Brain pericyte (primary cell): ENCODE measurements around the gene FAM117B.
"Not testable (repeated sequence)": the region's sequence is repeated elsewhere in the genome, so short reads cannot be mapped to it uniquely, and the experiment has no call there.

Source experiments
- DNase-seq: peaks from one replicate; pipeline ENCODE4 v3.0.0-alpha.2; 2012; ENCODE audit warnings: low read depth, low spot score

FAM117B gene

DNA sequence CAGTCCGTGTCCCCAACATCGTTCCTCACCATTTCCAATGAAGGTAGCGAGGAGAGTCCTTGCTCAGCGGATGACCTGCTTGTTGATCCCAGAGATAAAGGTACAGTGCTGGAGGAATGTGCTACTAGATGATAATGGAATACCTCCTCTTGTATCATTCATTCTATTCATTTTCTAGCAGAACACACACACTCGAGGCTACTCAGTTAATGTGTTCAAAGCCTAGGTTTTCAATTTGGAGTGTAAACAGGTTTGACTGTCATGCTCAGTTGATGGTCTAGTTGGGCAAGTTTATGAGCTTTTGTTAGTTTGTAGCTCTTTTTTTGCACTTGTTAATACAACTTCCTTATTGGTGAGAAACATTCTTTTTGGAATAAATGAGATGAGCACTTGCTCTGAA is 122.6 kb downstream of the FAM117B start:
- no peak for DNase-seq

DNA sequence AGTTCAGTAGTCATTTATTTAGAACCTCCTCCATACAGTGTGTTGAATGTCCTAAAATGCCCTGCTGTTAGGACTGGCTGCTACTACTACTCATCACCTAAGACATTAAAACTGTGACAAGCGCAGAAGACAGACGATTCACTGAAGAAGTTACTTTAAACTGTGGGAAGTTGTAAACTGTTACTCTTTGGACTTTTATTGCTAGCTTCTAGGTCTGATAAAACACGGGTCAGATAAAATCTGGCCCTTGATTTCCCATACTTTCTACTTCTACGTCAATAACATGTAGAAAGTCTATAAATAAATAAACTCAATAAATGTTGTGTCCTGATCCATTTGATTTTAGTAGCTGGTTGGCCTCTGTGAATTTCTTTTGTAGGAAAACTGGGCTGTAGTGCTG is 123.4 kb downstream of the FAM117B start:
- DNase-seq, result no peak

DNA sequence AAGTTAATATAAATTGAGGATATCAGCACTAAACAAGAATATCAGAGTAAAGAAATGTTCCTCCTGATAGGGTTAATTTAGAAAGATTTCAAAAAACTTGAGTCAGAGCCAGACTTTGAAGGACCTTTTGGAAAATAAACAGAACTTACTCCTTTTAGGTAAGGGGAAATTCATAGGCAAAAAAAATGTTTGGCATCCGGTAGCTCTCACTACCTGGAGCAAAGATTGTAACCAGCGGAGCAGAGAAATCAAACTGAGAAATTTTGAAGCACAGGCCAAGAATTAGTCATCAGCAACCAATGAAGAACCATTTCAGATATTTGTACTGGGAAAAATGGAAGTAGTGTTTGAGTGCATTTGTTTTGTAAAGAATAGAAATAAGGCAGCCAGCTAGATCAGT is 123.8 kb downstream of the FAM117B start:
- DNase-seq, result no peak

DNA sequence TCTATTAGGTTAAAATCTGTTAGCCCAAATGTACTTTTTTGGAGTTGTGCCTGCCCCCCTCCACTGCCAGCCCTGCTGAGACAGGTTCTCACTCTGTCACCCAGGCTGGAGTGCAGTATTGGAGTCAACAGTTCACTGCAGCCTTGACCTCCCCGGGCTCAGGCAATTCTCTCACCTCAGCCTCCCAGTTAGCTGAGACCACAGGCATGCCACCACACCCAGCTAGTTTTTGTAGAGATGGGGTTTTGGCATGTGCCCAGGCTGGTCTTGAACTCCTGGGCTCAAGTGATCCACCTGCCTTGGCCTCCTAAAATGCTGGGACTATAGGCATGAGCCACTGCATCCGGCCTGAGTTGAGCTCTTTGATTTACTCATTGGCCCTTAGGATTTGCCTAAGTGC is 126.1 kb downstream of the FAM117B start:
- no peak for DNase-seq

DNA sequence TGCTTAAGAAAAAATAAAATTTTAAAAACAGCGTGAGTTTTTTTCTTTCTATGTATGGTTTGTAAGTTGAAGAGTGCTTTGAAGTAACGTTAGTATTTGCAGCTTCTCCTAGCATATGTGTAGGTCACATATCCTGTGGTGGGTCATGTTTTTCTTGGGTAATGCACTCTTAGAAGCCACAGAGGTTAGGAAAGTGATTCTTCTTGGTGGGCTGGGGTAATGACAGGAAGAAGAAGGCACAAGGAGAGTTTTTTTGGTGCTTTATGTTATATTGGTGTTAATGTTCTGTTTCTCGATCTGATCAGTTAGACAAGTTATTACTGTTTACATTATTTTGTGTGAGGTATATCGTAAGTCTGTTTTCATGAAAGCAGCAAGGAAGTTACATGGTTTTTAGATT is 127.8 kb downstream of the FAM117B start:
- DNase-seq, result no peak

DNA sequence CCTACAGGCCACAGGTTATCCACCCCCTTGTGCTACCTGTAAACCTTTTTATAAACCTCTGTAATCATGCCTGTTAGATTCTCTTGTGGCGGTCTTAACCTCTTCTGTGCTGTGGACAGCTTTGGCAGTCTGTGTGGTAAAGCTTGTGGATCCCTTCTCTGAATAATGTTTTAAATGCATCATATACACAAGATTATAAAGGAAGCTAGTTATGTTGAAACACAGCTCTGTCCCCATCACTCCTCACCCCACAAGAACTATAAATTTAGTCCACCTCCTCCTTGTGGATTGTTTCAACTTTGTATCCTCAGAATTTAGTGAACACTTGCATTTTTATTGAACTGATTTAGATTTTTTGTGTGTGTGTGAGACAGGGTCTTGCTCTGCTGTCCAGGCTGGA is 129.1 kb downstream of the FAM117B start:
- no peak for DNase-seq

DNA sequence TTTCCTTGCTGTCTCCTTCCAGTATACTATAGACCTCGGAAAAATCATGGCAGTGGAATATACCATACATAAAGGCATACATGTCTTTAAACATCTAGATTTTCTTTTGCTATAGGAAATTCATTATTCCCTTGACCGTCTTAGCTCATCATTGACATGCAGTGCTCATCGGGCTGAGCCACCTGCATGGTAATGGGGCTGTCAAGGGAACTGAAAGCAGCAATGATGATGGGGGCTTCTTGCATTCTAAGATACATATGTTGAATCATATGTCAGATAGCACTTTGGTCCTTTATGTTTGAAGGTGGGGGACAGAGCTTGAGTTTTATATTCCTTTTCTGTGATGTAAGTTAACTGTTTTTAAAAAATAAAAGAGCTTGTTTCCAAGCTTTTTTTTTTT is 130.2 kb downstream of the FAM117B start:
- no peak for DNase-seq

DNA sequence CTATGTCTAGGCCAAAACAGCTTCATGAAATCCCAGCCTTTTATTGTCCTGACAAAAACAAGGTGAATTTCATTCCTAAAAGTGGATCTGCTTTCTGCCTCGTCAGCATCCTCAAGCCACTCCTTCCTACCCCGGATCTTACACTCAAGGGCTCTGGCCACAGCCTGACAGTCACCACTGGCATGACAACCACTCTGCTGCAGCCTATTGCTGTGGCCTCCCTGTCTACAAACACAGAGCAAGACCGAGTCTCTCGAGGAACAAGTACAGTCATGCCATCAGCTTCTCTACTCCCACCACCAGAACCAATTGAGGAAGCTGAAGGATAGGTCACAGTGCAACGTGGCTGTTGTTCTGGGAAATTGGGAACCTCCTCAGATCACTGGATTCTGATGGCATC is 130.7 kb downstream of the FAM117B start:
- DNase-seq, result no peak

DNA sequence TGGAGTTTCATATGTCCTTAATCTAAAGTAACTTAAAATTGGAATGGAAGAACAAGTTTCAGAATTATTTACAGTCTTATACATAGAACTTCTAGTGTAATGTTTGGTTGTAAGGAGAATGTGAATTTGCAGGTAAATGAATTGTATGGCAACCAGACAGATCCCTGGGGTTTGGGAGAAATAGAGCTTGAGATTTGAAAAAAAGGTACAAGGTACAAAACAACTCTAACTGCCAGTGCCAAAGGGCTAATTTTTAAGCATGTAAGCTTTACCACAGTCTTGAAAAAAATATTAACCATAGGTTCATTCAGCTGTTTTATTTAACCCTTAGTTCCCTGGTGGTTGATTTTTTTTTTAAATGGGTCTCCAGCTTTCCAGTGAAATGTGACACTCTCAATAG is 133.5 kb downstream of the FAM117B start:
- DNase-seq, result no peak

DNA sequence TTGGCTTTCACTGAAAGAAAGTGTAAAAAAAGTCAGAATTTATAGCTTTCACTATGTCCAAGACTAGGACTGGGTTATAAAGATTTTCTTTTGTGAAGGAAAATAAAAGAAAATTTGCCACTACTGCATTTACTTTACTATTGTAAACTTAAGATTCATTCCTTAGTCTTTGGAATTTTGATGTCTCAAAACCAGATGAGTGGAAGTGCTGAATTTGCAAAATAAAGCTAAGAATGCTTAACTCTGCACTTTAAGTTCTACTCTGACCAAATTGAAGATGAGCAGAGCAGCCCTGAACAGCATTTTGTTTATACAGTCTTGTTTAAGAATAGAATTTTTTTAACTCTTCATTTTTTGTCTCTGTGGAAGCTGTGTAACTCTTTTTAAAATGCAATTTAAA is 134.4 kb downstream of the FAM117B start:
- DNase-seq, result no peak

DNA sequence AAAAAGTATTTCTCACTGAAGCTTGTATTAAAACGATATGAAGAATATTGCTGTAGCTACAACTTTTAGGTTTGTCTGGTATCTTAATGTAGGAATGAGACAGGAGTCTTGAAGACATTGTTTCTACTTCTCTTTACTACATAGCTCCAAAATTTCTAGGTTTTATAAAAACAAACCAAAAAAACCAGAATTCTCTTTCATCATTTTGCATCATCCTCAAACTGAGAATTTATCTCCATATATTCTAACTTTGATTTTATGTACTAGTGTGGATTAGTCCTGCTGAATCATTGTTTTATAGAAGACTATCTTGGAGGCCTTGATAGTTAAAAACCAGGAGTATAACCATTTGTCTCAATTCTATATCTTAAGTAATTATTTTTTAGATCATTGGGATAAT is 136.6 kb downstream of the FAM117B start:
- no peak for DNase-seq

DNA sequence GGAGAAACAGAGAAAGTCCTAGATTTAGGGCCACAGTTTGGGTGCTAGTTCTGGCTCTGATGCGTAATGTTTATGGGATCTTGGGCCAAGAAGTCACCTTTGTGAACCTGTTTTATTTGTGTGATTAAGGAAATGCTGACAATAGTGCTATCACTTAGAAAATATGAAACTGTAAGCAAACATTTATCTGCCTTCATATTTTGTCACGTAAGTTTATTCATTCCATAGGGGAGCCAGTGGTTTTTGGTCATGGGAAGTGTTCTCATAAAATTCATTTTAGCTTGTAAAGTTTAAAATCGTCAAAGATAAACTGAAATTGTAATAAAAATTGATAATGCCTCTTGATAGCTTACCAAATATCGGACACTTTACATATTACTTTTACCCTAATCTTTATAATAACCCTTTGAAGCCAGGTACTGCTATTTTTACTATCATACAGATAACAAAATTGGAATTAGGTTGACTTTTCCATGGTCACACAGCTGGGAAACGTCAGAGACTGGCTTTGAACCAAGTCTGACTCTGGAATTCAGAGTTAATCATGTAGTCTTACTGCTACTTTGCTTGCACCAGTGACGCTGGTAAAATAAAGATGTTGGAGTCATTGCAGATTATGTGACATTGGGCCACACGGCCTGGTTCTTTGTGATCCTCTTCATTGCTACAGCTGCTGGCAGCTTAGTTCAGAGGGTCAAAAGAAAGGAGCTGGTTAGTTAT is 137.1 kb downstream of the FAM117B start:
- no peak for DNase-seq

DNA sequence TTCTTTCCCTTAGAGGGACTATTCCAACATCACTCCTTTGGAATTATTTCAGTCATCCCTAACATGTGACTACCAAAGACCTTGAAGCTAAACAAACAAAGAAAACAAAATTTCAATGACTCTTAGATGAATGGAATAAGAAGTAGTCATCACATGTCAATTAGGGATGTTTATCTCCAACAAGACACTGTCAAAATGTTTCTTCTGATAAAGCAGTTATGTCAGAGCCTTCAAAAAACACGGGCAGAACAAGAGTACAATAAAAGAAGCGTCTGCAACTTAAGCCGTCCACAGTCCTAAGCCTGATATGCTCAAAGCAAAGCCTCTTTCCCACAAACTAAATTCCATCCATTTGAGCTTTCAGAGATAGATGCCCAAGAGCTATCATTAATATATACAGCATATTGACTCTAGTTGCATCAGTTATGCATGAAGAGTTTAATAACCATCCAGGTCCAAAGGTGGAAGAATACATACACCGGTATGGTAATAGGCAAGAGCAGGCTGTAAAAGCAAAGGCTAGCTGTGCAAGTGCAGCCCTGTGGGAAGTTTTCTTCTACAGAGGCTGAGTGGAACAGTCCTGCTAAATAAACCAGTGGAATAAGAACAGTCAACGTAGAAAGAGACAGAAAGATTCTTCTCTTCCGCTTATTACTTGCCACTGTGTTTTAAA is 138.7 kb downstream of the FAM117B start:
- DNase-seq, result no peak

DNA sequence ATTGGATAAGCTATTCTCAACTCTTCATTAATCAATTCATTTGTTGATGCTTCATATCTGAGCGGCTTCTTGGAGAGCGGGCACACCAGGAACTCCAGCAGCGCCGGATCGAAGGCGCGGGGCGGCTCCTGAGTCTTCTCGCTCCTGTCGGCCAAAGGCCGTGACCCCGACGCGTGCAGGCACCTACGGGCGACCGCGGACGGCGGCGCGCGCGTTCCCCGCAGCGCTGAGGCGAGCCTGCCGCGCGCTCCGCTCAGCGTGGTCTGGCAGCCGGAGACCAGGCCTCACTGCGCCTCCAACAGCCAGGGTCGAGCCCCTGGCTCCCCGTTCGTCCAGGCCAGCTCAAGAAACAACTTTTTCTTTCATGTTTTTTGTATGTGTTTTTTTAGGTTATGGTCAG is 139.3 kb downstream of the FAM117B start:
- DNase-seq, result no peak

DNA sequence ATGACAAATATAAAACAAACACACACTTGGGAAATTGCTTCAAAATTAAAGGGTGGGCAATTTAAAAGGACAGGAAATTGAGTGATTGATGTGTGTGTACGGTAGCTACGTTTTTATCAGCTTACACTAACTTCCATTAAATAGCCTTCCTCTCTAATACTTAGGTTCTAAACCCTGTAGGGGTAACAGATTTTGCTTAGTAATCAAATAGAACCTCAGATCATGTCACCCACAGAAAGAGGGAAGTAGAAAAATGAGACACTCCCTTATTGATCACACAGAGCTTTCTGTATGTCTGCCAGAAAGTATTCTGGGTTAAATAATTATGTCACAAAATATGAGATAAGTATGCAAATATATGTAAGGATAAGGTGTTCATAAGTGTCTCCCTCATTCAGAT is 143.4 kb downstream of the FAM117B start:
- DNase-seq, result no peak

DNA sequence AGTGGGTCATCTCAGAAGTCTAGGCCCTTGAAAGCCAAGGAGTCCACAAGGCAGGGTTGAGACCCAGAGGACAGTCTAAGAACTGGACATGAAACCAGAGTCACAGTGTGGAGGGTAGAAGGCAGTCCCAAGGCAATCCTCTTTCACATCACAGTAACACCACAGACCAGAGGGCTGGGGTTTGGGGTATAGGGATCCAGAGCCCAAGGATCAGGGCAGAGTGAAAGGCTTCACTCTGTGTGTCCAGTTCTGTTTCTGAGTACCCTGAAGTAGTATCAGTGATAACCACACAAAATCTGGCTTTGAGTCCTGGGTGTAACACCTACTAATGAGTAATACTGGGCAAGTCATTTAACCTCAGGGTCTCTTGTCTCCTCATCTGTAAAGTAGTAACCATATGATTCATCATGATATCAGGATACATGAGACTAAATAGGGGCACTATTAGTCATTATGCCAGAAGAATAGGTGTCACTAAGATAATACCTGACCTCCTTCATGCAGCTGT is 145.8 kb downstream of the FAM117B start:
- no peak for DNase-seq

DNA sequence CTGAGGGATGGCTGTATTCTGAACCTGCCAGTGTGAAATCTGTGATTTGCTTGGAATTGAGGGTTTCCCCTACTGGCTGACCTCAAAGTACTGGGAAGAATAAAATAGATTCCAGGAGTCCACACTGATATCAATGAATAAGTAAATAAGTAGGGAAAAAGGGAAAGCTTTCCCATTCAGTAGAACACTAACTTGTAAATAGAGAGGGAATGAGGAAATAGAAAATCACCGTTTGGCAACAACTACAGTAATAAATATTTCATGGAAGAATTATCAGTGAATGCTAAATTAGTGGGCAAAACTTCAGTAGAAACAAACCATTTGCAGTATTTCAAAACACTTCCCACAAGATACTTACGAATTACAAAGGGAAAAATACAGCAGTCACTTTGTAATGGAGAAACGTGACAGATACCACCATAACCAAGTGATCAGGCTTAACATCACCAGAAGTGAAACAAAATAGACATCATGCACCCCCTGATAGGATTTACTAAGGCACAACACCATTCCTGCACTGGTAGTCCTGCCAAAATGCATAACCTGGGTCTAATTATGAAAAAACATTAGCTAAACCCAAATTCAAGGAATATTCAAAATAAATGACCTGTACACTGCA is 148.3 kb downstream of the FAM117B start:
- no peak for DNase-seq

DNA sequence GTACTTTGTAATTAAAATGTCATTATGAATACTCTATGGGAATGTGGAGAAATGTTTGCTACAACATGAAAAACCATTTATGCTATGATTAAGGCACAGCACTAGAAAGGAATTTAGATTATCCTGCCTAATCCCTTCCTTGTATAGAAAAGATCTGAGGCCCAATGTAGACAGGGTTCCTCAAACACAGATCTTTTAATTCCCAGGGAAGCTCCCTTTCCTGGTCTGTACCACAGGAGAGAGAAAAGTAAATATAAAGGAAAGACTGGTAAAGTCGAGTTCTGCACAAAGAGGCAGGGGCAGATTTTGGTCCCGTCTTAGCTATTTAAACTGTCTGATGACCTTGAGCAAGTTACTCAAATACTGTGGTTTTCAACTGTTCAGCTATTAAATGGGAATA is 152.1 kb downstream of the FAM117B start:
- DNase-seq, result no peak

DNA sequence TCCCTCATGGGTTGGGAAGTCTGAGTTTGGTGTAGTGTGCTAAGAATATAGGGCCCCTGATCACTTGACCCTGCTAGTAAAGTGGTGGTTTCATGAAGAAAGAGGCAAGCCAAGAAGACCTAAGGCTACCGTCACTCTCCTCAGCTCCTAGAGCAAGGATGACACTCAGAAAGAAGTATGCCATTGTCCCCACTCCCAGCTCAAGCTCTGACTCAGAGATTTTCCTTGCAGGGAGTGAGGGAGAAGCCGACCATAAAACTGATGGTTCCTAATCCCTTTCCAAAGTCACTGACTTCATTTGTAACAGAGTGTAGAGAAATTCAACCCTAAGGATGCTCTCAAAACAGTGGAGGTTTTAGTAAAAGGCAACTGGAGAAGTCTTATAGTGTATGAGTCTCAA is 155.9 kb downstream of the FAM117B start:
- no peak for DNase-seq

DNA sequence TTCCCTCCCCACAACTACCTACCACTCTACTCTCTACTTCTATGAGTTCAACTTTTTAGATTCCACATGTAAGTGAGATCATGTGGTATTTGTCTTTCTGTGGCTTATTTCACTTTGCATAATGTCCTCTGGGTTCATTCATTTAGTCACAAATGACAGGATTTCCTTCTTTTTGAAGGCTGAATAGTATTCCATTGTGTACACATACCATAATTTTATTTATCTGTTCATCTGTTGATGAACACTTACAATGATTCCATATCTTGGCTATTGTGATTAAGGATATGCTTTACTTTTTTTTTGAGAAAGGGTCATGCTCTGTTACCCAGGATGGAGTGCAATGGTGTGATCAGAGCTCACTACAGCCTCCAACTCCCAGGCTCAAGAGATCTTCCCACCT is 163.2 kb downstream of the FAM117B start:
- no peak for DNase-seq

DNA sequence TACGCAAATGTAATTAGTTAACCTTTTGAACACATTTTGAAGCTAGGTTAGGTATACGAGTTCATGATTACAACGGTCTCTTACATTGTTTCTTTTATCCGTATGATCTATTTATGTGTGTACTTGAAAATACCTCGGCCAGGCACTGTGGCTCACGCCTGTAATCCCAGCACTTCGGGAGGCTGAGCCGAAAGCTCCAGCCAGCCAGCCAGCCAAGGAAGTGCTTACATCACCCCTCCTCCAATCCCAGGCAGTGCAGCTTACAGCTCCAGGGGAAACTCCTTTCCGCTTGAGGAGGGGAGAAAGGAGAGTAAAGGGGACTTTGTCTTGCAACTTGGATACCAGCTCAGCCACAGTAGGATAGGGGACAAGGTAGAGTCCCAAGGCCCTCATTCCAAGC is 171.1 kb downstream of the FAM117B start:
- DNase-seq, result not testable (repeated sequence)

DNA sequence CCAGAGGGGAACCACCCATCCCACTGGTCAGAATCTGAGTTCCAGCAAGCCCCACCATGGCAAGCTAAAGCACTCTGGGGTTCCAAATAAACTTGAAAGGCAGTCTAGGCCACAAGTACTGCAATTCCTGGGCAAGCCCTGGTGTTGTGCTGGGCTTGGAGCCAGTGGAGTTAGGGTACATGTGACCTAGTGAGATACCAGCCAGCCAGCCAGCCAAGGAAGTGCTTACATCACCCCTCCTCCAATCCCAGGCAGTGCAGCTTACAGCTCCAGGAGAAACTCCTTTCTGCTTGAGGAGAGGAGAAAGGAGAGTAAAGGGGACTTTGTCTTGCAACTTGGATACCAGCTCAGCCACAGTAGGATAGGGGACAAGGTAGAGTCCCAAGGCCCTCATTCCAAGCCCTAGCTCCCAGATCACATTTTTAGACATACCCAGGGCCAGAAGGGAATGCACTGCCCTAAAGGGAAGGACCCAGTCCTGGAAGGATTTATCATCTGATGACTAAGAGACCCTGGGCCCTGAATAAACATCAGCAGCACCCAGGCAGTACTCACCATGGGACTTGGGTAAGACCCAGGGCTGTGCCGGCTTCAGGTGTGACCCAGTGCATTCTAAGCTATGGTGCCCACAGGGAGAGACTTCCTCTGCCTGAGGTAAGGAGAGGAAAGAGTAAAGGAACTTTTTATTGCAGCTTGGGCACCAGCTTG is 172.8 kb downstream of the FAM117B start:
- peak; percentile 75 for DNase-seq
